Measurements from ENCODE around the gene DOK3. TPM values are rescaled to one million over a fixed set of nuclear protein-coding genes. Genes with fewer than 3 reads are reported as not detected.

DOK3 gene
- total and polyA plus RNA-seq, 2 of the 13 experiments (the other 11 are each of a cell fraction or from before 2014, with no cell fraction given) = 1.4 to 1.5 TPM

DNA sequence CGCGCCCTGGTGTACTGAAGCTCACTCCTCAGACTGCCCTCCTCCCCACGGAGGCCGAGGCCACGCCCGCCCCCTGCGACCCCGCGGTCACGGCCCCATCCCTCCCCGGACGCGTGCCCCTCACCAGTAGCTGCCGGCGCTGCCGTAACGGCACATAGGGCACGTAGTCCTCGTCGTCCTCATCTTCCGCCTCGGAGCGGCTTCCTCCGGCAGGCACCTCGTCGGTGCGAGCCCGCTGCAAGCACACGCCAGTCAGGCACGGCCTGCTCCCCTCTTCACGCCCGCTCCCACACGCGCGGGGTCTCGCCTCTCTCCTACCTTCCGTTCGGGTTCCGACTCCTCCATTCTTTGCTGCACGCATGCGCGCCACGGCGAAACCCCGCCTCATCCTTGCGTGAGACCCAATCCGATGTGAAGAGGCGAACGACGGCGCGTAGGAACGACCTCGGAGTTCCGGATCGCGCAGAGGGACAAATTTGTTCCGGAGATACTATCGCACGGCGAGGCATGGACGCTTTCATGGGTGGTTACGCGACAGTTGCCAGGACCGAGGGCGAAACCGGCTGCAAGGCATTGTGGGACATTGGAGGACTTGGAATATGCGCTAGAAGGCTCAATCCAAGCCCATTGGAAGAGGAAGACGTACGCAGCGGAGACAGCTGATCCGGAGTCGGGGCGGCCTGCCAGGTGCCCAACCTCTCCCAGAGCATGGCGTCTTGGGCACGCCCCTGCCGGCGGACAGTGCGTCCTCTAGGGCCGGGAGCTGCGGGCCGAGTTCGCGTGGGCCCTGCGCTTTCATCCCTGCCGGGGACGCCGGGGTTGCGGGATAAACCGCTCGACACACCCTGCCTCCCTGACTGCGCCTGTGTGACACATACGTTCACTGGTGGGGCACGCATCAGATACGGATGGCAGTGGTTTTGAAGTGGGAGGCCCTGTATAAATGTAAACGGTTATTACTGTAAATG lies 7.3 kb upstream of the DOK3 start, which contains the start of gene DDX41 (continued):
- 0 out of 2 replicates have a peak, but pooled peaks have one; percentile 16 for TF ChIP-seq ONECUT2 (CRISPR knock-in tag; IDR thresholded peaks at IDR 0.05)
- peak; percentile 80 for TF ChIP-seq ZNF691 (CRISPR knock-in tag; IDR thresholded peaks at IDR 0.05; ENCODE audit: borderline replicate concordance, low read depth)
- TF ChIP-seq IKZF5 (CRISPR knock-in tag; IDR thresholded peaks at IDR 0.05) = peak; percentile 94
- no peak for TF ChIP-seq ADNP (CRISPR knock-in tag; IDR thresholded peaks at IDR 0.05)
- TF ChIP-seq, protein P1, sequence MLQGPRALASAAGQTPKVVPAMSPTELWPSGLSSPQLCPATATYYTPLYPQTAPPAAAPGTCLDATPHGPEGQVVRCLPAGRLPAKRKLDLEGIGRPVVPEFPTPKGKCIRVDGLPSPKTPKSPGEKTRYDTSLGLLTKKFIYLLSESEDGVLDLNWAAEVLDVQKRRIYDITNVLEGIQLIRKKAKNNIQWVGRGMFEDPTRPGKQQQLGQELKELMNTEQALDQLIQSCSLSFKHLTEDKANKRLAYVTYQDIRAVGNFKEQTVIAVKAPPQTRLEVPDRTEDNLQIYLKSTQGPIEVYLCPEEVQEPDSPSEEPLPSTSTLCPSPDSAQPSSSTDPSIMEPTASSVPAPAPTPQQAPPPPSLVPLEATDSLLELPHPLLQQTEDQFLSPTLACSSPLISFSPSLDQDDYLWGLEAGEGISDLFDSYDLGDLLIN (CRISPR knock-in tag; IDR thresholded peaks at IDR 0.05; ENCODE audit: borderline replicate concordance) = no peak
- TF ChIP-seq CAMTA2 (CRISPR knock-in tag; IDR thresholded peaks at IDR 0.05; ENCODE audit: borderline replicate concordance) = peak; percentile 19; the same call in 1 of the 2 replicates
- TF ChIP-seq NR3C1 (CRISPR knock-in tag; IDR thresholded peaks at IDR 0.05) = no peak
- peak; percentile 83 for TF ChIP-seq SIX1 (CRISPR knock-in tag; IDR thresholded peaks at IDR 0.05; ENCODE audit: borderline replicate concordance)
- TF ChIP-seq BRD4 (CRISPR knock-in tag; IDR thresholded peaks at IDR 0.05) = peak; percentile 66; the same call in 1 of the 2 replicates
- TF ChIP-seq ERF (CRISPR knock-in tag; IDR thresholded peaks at IDR 0.05) = peak; percentile 94
- TF ChIP-seq NFYB (CRISPR knock-in tag; IDR thresholded peaks at IDR 0.05) = peak; percentile 90
- 0 out of 2 replicates have a peak, but pooled peaks have one; percentile 76 for TF ChIP-seq FOXC1 (CRISPR knock-in tag; IDR thresholded peaks at IDR 0.05; ENCODE audit: borderline replicate concordance)
- no peak for TF ChIP-seq DBP (CRISPR knock-in tag; IDR thresholded peaks at IDR 0.05; ENCODE audit: not compliant biosample characterization)
- TF ChIP-seq, protein P2, sequence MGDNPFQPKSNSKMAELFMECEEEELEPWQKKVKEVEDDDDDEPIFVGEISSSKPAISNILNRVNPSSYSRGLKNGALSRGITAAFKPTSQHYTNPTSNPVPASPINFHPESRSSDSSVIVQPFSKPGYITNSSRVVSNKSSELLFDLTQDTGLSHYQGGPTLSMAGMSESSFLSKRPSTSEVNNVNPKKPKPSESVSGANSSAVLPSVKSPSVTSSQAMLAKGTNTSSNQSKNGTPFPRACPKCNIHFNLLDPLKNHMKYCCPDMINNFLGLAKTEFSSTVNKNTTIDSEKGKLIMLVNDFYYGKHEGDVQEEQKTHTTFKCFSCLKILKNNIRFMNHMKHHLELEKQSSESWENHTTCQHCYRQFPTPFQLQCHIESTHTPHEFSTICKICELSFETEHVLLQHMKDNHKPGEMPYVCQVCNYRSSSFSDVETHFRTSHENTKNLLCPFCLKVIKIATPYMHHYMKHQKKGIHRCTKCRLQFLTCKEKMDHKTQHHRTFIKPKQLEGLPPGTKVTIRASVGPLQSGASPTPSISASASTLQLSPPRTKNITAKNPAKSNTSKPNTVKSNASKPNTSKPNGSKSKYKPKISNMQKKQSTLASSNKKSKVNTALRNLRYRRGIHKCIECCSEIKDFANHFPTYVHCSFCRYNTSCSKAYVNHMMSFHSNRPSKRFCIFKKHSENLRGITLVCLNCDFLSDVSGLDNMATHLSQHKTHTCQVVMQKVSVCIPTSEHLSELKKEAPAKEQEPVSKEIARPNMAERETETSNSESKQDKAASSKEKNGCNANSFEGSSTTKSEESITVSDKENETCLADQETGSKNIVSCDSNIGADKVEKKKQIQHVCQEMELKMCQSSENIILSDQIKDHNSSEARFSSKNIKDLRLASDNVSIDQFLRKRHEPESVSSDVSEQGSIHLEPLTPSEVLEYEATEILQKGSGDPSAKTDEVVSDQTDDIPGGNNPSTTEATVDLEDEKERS (CRISPR knock-in tag; IDR thresholded peaks at IDR 0.05) = 0 out of 2 replicates have a peak, but pooled peaks have one; percentile 23
- TF ChIP-seq, protein P3, sequence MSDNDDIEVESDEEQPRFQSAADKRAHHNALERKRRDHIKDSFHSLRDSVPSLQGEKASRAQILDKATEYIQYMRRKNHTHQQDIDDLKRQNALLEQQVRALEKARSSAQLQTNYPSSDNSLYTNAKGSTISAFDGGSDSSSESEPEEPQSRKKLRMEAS (IDR thresholded peaks at IDR 0.05) = peak; percentile 91
- 0 out of 2 replicates have a peak, but pooled peaks have one; percentile 76 for TF ChIP-seq KDM3A (CRISPR knock-in tag; IDR thresholded peaks at IDR 0.05; ENCODE audit: low read depth)
- TF ChIP-seq HDAC1 (CRISPR knock-in tag; IDR thresholded peaks at IDR 0.05) = peak; percentile 99
- TF ChIP-seq MTA1 (CRISPR knock-in tag; IDR thresholded peaks at IDR 0.05; ENCODE audit: borderline replicate concordance) = peak; percentile 80
